Activated CD8-positive, alpha-beta memory T cell treated with anti-CD3 and anti-CD28 coated beads, Interleukin-2, amount 50 U/mL, for 24 hours (primary cell): ENCODE results near the gene FFAR3.
"Not testable (repeated sequence)": the region's sequence is repeated elsewhere in the genome, so short reads cannot be mapped to it uniquely, and the experiment has no call there.

Experiments
- DNase-seq: peaks from one replicate; pipeline ENCODE4 v3.0.0-alpha.2; 2020; ENCODE audit errors: extremely low read depth

FFAR3 gene

GRCh38 chr19:35351411-35352176 lies 6.7 kb upstream of the FFAR3 start:
- DNase-seq, result no peak

- DNase-seq, result no peak
Observed at GRCh38 chr19:35352177-35352447, 6.1 kb upstream of the FFAR3 start.

DNA sequence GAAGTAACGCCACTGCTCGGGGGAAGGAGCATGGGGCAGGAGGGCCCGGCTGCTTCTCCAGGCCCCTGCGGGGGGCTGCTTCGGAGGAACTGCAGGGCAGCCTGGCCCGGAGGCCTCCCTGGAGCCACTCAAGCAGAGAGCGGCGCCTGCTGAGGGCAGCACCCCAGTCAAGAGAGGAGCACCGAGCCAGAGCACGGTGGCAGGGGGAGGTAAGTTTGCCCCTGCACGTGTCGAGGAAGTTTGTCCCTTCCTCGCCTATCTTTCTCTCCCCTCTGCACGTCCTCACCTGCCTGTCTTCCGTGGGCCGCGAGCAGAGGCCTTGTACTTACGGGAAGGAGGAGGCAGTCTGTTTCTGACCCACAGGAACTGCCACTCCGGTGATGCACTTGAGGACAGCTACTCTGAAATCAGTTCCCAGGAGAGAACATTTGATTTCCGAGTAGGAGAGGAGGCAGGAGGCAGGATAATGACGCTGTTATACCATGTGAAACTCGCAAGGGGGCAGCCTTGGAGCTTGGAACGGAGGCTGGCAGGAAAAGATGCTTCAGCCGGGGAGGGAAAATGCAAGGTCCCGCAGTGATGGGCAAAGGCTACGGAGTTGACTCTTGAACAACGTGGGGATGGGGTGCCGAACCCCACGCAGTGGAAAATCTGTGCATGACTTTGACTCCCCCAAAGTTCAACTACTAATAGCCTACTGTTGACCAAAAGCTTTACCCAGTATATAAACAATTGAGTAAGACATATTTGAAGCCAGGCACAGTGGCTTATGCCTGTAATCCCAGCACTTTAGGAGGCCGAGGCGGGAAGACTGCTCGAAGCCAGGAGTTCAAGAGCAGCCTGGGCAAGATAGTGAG lies 5.6 kb upstream of the FFAR3 start:
- peak; percentile 54 for DNase-seq

GRCh38 chr19:35353635-35354034 lies 4.6 kb upstream of the FFAR3 start:
- DNase-seq, result no peak

DNA sequence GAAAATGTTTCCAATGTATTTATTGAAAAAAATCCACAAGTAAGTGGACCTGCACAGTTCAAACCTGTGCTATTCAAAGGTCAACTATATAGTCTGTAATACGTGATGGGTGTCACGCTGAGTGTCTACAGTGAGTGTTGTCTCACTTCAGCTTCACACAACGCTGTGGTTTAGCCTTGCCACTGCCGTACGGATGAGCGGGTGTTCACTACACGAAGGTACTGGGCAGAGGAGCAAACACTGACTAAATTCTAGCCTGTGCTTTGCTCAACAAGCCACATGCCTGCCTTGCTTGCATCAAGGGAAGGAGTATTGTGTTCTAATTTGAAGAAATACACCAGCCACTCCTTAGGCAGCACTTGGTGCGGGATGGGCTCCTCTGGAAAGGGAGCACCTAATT lies 3.4 kb upstream of the FFAR3 start:
- no peak for DNase-seq

DNA sequence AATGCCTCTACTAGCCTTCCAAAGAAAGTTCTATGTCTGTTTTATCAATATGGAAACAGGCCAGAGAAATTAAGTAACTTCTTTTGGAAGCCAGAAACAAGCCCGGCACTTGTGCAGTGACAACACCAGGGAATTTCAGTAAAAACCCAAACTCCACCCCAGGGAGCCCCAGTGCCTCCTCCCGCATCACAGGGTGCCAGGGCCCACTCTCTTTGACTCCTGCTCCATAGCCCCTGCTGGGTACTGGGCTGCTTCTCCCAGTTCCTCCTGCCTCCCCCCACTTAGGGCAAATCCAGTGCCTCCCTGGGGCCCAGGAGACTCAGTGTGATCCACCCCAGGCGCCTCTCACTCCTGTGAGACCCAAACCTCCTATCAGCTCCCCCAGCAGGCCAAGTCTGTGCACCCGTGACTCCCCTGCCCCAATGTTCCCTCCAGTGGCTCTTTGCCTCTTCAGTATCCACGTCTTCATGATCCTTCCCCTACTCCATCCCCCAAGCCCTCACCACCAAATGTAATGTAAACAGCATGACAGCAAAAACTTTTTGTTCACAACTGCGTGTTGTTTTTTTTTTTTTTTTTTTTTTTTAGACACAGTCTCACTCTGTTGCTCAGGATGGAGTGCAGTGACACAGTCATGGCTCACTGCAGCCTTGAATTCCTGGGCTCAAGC lies 2.3 kb upstream of the FFAR3 start:
- no peak for DNase-seq

GRCh38 chr19:35358834-35359233 lies 574 bp downstream of the FFAR3 start:
- DNase-seq, result not testable (repeated sequence)

GRCh38 chr19:35359395-35359794 lies 1.1 kb downstream of the FFAR3 start:
- DNase-seq, result not testable (repeated sequence)

DNA sequence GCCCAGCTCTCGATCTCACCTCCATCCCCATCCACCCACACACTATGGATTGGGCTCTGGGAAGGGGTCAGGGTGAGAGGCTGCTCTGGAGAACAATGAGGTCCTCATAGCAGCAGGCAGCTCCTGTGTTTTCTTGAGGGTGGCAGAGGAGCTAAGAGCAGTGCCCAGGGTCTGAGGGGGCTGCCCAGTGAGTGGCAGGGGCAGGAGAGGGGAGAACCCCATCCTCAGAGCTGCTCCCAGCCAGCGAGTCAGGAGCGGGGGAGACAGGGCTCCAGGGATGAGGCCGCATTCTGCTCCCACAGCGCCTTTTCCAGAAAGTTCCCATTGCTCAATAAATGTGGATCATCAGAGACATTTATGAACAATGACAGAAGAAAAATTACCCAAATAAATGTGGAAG lies 1.8 kb downstream of the FFAR3 start:
- not testable (repeated sequence) for DNase-seq

DNA sequence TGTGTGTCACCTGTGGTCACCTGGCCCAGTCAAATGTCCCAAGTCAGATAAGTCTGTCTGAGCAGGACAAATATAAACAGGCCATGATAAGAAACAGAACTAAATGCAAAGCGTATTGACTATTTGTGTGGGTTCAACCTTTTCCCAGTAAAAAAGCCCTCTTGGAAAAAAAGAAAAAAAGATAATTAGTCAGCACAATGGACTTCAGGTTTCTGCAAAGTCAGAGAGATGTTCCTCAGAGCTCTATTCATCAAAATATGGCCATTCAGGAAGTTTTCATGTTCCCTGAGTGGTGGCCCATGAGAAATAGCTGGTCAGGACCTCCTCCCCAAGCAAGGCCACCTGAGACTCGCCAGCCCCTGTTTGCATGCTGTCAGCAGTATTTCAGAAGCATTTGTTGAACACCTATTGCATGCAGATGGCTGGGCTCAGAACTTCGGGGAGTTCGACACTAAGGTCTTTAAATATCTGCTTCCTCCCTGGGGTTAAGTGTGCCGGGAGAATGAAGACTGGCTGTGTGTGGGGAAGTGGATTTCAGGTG lies 2.7 kb downstream of the FFAR3 start:
- no peak for DNase-seq

DNA sequence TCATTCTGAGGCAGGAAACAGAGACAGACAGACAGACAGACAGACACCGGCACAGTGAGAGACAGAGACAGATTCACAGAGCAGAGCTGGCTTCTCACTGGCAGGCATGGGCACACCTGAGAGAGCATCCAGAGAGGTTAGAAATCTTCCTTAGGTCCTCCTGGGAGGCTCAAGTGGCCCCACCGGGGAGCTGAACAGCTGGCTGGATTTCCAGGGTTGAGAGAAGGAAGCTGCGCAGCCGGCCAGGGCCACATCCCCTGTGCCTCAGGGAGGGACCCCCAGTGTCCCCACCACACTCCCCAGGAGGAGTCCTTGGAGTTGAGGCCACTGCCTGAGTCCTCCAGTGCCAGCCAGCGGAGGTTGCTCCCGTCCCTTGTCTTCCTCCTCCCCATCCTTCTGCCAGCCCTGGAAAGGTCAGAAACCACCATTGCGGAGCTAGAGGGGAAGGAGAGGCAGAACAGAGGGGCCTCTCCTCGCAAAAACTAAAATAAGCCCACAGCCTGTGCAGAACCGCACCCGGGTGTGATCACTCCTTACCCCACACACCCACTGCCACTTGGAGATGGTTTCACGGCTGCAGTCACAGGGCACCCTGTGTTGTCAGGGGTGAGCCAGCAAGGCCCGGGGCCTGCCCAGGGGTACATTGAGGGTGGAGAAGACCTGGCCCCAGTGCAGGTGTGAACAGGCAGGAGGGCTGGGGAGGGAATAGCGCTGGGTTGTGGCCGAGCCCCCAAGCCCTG lies 4.2 kb downstream of the FFAR3 start:
- DNase-seq, result no peak

DNA sequence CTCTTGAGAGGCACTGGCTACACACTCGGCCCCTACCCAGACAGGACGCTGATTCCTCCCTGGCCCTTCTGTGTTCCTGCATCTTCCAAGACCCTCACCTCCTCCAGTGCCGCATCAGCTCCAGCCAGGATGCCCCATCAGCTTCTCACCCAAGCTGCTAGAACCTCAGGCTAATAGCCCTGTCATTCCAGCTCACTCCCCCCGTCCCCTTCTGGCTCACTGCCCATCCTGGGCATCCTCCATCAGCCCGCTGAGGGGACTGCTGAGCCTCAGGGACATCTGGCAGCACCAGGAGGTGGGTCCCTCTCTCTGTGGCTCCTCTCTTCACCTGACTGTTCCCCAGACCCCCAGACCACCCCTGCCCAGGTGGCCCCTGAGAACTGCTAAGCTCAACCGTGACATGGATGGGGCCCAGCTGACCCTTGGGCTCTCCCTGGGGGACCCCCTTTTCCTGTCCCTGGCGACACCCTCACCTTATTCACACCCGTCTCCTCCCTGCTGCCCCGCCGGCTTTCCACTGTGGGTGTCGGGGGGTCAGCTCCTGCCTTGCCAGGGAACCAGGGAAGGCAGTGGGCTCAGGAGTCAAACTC lies 4.8 kb downstream of the FFAR3 start:
- DNase-seq, result no peak

GRCh38 chr19:35363711-35364425 lies 5.6 kb downstream of the FFAR3 start:
- no peak for DNase-seq

DNA sequence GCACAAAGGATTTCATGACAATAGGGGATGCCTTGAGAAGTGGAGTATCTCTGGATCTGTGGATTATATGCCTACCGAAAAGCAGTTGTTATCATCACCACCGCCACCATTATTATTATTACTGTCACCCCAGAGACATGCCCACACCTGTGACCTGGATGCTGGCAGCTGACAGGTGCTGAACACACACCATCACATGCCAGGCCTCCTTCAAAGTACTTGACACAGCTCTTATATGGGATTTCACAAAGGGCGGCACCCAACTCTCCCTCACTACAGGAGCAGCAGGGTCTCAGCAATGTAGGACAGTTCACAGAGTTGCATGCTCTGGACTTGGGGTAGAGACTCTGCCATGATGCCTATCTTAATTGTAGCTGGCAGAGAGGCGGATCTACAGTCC lies 7.0 kb downstream of the FFAR3 start:
- no peak for DNase-seq

DNA sequence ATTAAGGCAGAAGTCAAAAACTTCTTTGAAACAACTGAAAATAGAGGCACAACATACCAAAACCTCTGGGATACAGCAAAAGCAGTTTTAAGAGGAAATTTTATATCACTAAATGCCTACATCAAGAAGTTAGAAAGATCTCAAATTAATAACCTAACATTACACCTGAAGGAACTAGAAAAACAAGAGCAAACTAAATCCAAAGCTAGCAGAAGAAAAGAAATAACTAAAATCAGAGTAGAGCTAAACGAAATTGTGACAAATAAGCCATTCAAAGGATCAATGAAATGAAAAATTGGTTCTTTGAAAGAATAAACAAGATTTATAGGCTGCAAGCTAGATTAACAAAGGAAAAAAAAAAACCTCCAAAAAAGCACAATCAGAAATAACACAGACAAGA lies 10.1 kb downstream of the FFAR3 start:
- DNase-seq, result no peak

DNA sequence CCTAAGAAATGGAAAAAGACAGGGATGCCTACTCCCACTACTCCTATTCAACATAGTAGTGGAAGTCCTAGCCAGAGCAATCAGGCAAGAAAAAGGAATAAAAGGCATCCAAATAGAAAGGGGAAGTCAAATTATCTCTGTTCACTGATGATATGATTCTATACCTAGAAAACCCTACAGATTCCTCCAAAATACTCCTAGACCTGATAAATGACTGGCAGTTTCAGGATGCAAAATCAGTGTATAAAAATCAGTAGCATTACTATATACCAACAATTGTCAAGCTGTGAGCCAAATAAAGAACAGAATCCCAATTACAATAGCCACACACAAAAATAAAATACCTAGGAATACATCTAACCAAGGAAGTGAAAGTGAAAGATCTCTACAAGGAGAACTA lies 11.3 kb downstream of the FFAR3 start:
- no peak for DNase-seq

DNA sequence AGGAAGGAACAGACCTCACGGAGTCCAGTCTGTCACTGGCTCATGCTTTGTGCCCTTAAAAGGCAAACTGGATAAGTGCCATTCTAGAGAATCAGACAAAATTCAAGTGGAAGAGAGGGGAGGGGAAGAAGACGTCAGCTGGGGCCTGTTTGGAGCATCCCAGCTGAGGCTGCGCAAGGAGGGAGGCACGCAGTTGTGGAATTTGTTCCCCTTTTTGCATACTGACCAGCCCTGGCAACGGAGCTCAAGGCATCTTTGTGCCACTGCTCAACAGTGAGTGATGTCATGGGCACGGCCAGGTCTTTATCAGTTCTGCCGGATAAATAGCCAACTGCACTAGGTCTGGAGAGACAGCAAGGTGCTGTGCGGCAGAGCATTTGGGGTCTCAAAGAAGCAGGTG lies 12.5 kb downstream of the FFAR3 start, which contains the start of gene GPR42:
Gene GPR42 (plus strand): TSS at position 347 of the 400 bp plus-strand sequence. CDS start 292 bp downstream, outside the sequence.
- no peak for DNase-seq

GRCh38 chr19:35373492-35373891 lies 15.2 kb downstream of the FFAR3 start:
- DNase-seq, result no peak

DNA sequence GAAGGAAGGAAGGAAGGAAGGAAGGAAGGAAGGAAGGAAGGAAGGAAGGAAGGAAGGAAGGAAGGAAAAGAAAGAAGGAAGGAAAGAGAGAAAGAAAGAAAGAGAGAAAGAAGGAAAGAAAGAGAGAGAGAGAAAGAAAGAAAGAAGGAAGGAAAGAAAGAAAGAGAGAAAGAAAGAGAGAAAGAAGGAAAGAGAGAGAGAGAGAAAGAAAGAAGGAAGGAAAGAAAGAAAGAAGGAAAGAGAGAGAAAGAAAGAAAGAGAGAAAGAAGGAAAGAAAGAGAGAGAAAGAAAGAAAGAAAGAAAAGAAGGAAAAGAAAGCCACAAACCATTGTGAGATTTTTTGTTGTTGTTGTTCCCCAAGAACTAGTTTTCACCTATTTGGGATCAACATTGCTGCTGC lies 15.8 kb downstream of the FFAR3 start:
- DNase-seq, result not testable (repeated sequence)

GRCh38 chr19:35375505-35376307 lies 17.4 kb downstream of the FFAR3 start:
- no peak for DNase-seq
